NCI-H510A (cell line): Measurements from ENCODE around the gene SARM1.
"Not testable (repeated sequence)": the region's sequence is repeated elsewhere in the genome, so short reads cannot be mapped to it uniquely, and the experiment has no call there.

ENCODE experiments used
- DNase-seq: peaks from one replicate; lab custom pipeline; 2025; lab: John Stamatoyannopoulos, UW

Gene SARM1

DNA sequence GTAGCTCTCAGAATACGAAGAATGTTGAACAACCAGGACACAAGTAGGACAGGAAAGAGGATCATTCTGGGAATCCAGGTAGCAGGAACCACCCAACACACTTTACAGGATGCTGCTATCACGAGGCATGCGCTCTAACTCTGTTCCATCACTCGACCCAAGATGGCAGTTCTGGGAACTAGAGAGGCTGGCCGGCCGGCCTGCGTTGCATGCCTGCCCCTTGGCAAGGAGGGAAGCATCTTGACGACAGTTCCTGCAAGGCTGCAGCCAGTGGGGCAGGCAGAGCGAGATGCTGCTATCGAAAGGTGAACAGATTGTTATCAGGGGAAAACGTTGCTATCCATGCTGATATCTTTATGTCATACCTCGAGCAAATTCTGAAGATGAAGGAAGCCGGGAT is 53.7 kb downstream of the SARM1 start:
- DNase-seq = no peak

DNA sequence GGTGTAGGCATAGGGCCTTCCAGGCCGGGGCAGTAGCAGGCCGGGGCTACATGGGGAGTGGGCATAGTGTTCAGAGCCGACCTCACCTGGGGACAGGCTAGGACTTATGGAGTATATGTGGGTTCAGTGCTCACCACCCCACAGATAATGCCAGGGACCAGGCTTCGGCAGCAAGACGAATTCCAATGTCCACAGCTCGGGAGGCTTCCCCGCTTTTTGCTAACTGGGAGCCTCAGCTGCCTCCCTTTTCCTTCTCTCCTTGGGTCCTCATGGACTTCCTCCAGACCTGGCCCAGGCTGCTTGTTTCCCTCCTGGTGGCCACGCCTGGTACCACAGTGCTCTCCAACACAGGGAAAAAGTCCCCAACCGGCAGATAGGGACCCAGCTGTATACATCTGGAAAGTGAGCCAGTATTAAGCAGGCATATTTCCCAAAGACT is 54.6 kb downstream of the SARM1 start:
- DNase-seq = no peak

DNA sequence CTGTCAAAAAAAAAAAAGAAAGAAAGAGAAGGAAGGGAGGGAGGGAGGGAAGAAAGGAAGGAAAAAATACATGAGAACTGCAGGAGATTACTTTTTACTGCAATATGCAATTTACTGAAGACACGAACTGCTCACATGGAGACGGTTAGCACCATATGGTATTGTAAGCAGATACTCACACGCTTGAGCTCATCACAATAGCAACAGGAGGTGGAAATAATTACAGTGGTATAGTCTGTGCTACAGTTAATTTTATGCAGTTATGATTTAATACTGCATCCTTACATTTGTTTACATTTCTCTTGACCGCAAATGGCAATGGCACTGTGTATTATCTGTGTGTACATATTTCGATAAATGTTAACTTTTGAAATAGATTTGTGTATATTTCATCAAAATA is 55.9 kb downstream of the SARM1 start:
- DNase-seq = no peak

DNA sequence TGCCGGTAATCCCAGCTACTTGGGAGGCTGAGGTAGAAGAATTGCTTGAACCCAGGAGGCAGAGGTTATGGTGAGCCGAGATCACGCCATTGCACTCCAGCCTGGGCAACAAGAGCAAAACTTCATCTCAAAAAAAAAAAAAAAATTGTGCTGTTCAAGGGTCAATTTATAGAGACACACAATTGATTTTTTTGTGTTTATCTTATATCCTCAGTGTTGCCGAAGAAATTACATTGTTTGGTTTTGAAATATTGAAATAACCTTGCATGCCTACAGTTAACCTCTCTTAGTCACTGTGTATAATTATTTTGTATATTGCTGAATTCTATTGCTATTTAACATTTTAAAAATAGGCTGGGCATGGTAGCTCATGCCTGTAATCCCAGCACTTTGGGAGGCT is 56.5 kb downstream of the SARM1 start:
- DNase-seq = not testable (repeated sequence)

DNA sequence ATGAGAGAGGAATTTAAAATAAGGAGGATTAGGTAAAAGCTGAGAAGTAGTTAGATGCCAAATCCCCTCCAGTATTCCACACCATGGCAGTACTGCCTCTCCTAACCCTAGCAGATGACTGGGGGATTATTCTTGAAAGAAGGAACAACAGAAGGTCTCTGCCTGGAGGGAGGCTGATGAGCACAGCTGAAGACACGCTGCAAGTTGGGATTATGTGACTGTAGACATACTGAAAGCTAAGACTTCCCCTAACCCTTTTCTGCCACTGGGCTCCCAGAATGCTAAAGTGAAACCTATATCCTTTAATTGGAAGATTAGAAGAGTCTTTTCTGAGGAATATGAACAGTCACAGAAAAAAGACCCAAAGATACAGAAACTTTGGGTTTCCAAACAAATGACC is 62.2 kb downstream of the SARM1 start:
- DNase-seq = no peak

DNA sequence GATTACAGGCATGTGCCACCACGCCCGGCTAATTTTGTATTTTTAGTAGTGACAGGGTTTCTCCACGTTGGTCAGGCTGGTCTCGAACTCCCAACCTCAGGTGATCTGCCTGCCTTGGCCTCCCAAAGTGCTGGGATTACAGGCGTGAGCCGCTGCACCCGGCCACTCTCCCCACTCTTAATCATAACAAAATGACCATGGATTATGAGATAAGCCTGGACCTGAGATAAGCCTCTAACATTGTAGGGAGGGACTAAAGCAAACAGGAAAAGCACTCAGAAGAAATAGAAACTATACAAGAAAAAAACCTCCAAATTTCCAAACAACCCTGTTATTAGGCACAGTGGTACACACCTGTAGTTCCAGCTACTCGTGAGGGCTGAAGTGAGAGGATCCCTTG is 62.8 kb downstream of the SARM1 start:
- not testable (repeated sequence) for DNase-seq

DNA sequence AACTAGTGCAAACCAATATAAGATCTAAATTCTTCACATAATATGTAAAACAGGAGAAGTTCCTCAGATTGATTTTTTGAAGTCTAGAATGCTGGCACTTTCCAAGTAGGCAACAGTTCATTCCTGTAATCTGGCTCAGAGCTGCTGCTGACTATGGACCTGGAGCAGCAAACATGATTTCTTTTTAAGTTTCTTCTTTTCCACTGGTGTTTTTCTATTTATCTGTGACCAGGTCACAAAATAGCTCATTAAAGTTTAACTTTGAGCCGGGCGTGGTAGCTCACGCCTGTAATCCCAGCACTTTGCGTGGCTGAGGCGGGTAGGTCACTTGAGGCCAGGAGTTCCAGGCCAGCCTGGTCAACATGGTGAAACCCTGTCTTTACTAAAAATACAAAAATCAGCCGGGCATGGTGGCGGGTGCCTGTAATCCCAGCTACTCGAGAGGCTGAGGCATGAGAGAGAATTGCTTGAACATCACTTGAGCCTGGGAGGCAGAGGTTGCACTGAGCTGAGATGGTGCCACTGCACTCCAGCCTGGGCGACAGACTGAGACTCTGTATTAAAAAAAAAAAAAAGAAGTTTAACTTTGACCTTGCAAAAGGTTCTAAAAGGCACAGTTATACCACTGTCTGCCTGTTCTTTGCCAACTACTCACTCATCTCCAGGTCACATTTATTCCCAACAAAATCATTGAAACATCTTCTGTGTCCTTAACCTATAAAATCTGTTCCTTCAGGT is 72.6 kb downstream of the SARM1 start:
- no peak for DNase-seq

DNA sequence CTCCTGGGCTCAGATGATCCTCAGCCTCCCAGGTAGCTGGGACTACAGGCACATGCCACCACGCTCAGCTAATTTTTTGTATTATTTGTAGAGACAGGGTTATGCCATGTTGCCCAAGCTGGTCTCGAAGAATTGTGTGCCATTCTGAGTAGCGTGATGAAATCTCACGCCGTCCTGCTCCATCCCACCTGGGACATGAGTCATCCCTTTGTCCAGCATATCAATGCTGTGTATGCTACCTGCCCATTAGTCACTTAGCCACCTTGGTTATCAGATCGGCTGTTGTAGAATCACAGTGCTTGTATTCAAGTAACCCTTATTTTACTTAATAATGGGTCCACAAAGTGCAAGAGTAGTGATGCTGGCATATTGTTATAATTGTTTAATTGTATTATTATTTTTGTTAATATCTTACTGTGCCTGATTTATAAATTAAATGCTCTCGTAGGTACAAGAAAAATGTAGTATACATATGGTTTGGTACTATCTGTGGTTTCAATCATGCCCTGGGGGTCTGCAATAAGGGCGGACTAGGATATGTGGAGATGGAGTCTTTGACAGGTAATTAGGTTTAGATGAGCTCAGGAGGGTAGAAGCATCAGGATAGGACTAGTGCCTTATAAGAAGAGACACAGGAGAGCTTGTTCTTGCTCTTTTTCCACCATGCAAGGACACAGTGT is 75.4 kb downstream of the SARM1 start:
- DNase-seq = no peak

DNA sequence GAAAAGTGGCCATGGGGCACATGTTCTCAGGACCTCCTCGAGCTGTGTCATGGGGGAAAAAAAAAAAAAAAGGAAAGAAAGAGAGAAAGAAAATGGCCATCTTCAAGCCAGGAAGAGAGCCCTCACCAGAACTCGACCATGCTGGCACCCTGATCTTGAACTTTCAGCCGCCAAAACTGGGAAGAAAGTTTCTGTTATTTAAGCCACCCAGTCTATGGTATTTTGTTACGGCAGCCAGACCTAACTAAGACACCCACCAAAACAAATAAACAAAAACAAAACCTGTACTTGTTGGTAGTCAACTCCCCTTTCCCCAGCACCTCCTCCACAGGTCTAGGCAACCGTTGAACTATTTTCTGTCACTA is 75.9 kb downstream of the SARM1 start:
- no peak for DNase-seq

DNA sequence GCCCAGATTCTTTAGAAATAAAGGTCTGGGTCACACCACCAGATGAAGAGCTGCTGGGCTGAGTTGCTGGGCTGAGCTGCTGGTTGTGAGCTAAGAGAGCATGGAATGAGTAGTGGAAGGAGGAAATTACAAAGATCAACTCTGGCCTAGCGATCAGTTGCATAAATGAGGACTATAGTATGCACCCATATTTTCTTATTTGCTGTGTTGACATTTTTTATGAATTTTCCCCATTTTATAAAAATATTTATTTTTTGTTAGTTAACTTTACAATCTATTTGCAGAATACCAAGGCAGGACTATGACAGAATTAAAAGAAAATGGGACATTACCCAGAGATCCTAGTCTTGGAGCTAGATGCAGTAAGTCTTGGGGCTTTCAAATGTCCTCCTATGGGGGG is 78.4 kb downstream of the SARM1 start:
- DNase-seq = no peak
